Upper lobe of left lung (tissue), 4 donors: ENCODE results near the gene TRMT61B.

ENCODE experiments used
- EP300 ChIP-seq, 4 donors: sonication (generic); formaldehyde crosslinking; IDR thresholded peaks; one replicate each; pipeline ENCODE4 v1.5.1; 2017; ENCODE audit warnings: antibody characterized with exemption in 4 of 4, control low read depth in 2 of 4
- POLR2A ChIP-seq, 4 donors: fragments of 450-650 bp; IDR thresholded peaks; one replicate each; pipeline ENCODE4 v1.5.1; 2016 to 2017; ENCODE audit warnings: antibody characterized with exemption in 4 of 4, mild to moderate bottlenecking in 2 of 4
- TF ChIP-seq, protein P1 (sequence below), 6 experiments: fragments of 450-650 bp in 4 of 6; fragments of 200-600 bp in 2 of 6; sonication (generic) in 2 of 6; IDR thresholded peaks; one replicate each; pipeline ENCODE4 v1.5.1; 2016 to 2019; ENCODE audit warnings: antibody characterized with exemption in 6 of 6

DNA sequence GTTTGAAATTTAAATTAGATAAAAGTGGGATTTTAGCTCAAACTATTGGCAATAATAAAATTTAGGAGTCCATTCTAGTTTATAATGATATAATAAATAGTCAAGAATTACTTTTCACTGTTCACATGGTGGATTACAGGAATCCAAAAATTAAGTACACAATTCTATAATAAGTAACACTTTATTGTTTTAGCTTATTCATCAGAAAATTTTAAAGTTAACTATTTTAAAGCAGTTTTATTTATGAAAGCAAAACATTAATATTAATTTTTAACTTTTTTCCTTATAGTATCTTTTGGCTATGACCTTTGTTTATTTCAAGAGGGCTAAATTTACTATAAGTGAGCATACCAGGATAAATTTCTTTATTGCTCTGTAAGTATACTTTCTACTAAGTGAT lies 48.1 kb downstream of the TRMT61B start:
- TF ChIP-seq, protein P1, sequence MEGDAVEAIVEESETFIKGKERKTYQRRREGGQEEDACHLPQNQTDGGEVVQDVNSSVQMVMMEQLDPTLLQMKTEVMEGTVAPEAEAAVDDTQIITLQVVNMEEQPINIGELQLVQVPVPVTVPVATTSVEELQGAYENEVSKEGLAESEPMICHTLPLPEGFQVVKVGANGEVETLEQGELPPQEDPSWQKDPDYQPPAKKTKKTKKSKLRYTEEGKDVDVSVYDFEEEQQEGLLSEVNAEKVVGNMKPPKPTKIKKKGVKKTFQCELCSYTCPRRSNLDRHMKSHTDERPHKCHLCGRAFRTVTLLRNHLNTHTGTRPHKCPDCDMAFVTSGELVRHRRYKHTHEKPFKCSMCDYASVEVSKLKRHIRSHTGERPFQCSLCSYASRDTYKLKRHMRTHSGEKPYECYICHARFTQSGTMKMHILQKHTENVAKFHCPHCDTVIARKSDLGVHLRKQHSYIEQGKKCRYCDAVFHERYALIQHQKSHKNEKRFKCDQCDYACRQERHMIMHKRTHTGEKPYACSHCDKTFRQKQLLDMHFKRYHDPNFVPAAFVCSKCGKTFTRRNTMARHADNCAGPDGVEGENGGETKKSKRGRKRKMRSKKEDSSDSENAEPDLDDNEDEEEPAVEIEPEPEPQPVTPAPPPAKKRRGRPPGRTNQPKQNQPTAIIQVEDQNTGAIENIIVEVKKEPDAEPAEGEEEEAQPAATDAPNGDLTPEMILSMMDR (IDR thresholded peaks at IDR 0.05), result no peak
- TF ChIP-seq POLR2A (IDR thresholded peaks at IDR 0.05) (no peak), EP300 (IDR thresholded peaks at IDR 0.05) (no peak)
